Endothelial cell (in vitro differentiated cells): ENCODE results near the gene LRRC43. TPM values are rescaled to one million over a fixed set of nuclear protein-coding genes. Genes with fewer than 3 reads are reported as not detected.
A peak's percentile ranks its signal among the peaks of the same experiment; 100 is the strongest.

Source experiments
- DNase-seq: peaks from one replicate; pipeline ENCODE4 v3.0.0; 2021; ENCODE audit warnings: low spot score
- H3K27ac Mint-ChIP-seq: one replicate; pipeline ENCODE4 v1.8.0; 2021; ENCODE audit warnings: mixed read lengths, inconsistent platforms; ENCODE audit not compliant: unreplicated experiment
- H3K27me3 Mint-ChIP-seq: one replicate; pipeline ENCODE4 v1.8.0; 2021; ENCODE audit warnings: mild to moderate bottlenecking, moderate library complexity, mixed read lengths, inconsistent platforms; ENCODE audit not compliant: unreplicated experiment
- H3K36me3 Mint-ChIP-seq: one replicate; pipeline ENCODE4 v1.8.0; 2021; ENCODE audit warnings: mild to moderate bottlenecking, low read depth, mixed read lengths, inconsistent platforms; ENCODE audit not compliant: unreplicated experiment
- H3K4me1 Mint-ChIP-seq: one replicate; pipeline ENCODE4 v1.8.0; 2021; ENCODE audit warnings: mild to moderate bottlenecking, mixed read lengths, inconsistent platforms; ENCODE audit not compliant: unreplicated experiment
- H3K4me3 Mint-ChIP-seq: one replicate; pipeline ENCODE4 v1.8.0; 2021; ENCODE audit warnings: mild to moderate bottlenecking, mixed read lengths, inconsistent platforms; ENCODE audit not compliant: unreplicated experiment
- H3K9me3 Mint-ChIP-seq: one replicate; pipeline ENCODE4 v1.8.0; 2021; ENCODE audit warnings: mixed read lengths, inconsistent platforms; ENCODE audit not compliant: unreplicated experiment
- CTCF ChIP-seq: fragments of 200-600 bp; sonication (generic); IDR thresholded peaks from one replicate; pipeline ENCODE4 v1.5.0; 2021; ENCODE audit warnings: antibody characterized with exemption; ENCODE audit not compliant: unreplicated experiment
- total RNA-seq: library from RNA; stranded (reverse); fragmentation: NEBNext Ultra II Directional; extraction: Animal tissue kit (Norgen Biotek cat#: 25700); gene quantifications from one replicate; pipeline ENCODE4 v1.2.1, GENCODE V29; 2021; ENCODE audit not compliant: unreplicated experiment

Gene LRRC43
- total RNA-seq, 1 donor from 2014 or later: 0.31 TPM

- Mint-ChIP-seq H3K4me1 (peaks cover 7% of the 10 kb centered on the region), H3K36me3 (peaks cover 13% of the 10 kb centered on the region), H3K27ac (peak within 1 kb of the TSS; percentile 85), H3K4me3 (peak within 1 kb of the TSS; percentile 93), H3K9me3 (no peaks in the 10 kb centered on the region), H3K27me3 (peaks cover 3% of the 10 kb centered on the region)
- TF ChIP-seq CTCF: no peak
- peak; percentile 100 for DNase-seq
Measured at GRCh38 chr12:122225683-122226365, 42.9 kb downstream of the LRRC43 start, which contains the start of gene DIABLO. Gene DIABLO, minus strand, starts transcription at chr12:122226052. Its CDS starts 38 bp downstream, at chr12:122226014.

- Mint-ChIP-seq H3K9me3 (no peaks in the 10 kb centered on the region), H3K27ac (no peak overlapping the region), H3K27me3 (peaks cover 3% of the 10 kb centered on the region)
Measured at GRCh38 chr12:122226366-122227125, 43.6 kb downstream of the LRRC43 start.

GRCh38 chr12:122227341-122227740 is 44.4 kb downstream of the LRRC43 start:
- Mint-ChIP-seq H3K27me3 (peaks cover 3% of the 10 kb centered on the region), H3K36me3 (peaks cover 11% of the 10 kb centered on the region), H3K9me3 (no peaks in the 10 kb centered on the region), H3K27ac (no peak overlapping the region), H3K4me3 (peak overlapping the region; percentile 8), H3K4me1 (peaks cover 7% of the 10 kb centered on the region)
- DNase-seq: no peak
- TF ChIP-seq CTCF: no peak

More at GRCh38 chr12:122226366-122227125, 43.6 kb downstream of the LRRC43 start:
- Mint-ChIP-seq H3K36me3 (peaks cover 9% of the 10 kb centered on the region), H3K4me3 (no peak overlapping the region), H3K4me1 (peaks cover 7% of the 10 kb centered on the region)
- no peak for TF ChIP-seq CTCF
- DNase-seq: no peak

- Mint-ChIP-seq H3K4me3 (peak overlapping the region; percentile 49), H3K27me3 (peaks cover 3% of the 10 kb centered on the region), H3K27ac (no peak overlapping the region), H3K9me3 (no peaks in the 10 kb centered on the region), H3K4me1 (peaks cover 7% of the 10 kb centered on the region), H3K36me3 (peaks cover 13% of the 10 kb centered on the region)
- no peak for DNase-seq
- TF ChIP-seq CTCF: no peak
Measured at GRCh38 chr12:122228092-122228491, 45.2 kb downstream of the LRRC43 start.

- Mint-ChIP-seq H3K27me3 (peaks cover 3% of the 10 kb centered on the region), H3K4me3 (no peak overlapping the region), H3K27ac (no peak overlapping the region)
Measured at GRCh38 chr12:122230798-122231197, 47.9 kb downstream of the LRRC43 start.

More at GRCh38 chr12:122230798-122231197, 47.9 kb downstream of the LRRC43 start:
- no peak for DNase-seq
- TF ChIP-seq CTCF: no peak
- Mint-ChIP-seq H3K36me3 (peaks cover 10% of the 10 kb centered on the region), H3K9me3 (no peaks in the 10 kb centered on the region), H3K4me1 (no peaks in the 10 kb centered on the region)
